Stimulated activated CD8-positive, alpha-beta memory T cell treated with anti-CD3 and anti-CD28 coated beads, Interleukin-15, amount 100 ng/mL, for 1 hour (primary cell): ENCODE results near the gene C21orf58.

Experiments
- DNase-seq: peaks from one replicate; pipeline ENCODE4 v3.0.0-alpha.2; 2020; ENCODE audit warnings: low read depth

Gene C21orf58

GRCh38 chr21:46352913-46353312 is 29.2 kb upstream of the C21orf58 start:
- no peak for DNase-seq

DNA sequence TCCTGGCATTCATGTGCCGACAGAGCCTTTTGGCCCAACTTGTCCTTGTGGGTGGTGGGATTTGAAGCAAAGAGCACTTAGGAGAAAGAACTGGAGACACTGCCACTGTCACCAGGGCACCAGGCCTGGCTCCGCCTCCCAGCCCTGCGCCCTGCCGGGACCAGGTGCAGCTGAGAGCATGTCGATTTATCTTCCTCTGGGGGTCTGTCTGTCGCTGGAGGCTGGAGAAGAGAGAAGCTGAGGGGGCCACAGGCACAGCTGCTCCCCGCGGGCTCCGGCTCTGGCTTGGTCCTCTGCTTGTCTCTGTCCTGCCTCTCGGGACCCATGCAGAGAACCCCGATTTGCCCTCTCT is 28.5 kb upstream of the C21orf58 start:
- no peak for DNase-seq

DNA sequence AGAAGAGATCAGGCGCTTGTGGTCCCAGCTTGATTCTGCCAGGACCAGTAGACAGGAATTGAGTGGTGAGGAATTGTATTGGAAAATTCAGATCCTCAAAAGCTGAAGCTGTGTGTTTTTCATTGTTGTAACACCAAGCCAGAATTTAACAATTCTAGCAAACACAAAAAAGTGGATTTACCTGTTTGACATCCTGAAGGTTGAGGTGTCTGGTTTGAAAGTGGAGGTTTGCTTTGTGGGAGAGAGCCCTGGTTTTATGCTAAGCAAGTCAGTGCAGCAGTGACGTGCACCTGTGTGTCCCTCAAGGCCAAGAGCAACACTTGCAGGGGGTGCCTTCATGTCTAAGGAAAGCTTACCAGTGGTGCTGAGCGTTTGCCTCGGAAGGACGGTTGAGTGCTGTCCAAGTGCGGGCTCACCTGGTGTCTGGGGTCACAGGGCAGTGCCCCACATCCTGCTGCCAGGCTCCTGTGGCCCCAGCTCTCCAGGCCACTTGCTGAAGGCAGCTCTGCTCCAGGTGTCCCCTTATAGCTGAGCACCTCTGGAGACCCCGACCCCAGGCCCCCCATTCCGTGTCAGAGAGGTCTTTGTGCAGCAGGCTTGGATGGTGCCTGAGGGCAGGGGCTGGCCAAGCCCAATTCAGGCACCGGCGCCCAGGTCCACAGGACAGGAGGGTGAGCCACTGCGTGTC is 27.9 kb upstream of the C21orf58 start:
- DNase-seq, result no peak

- DNase-seq, result no peak
Measured at GRCh38 chr21:46350981-46351380, 27.3 kb upstream of the C21orf58 start.

DNA sequence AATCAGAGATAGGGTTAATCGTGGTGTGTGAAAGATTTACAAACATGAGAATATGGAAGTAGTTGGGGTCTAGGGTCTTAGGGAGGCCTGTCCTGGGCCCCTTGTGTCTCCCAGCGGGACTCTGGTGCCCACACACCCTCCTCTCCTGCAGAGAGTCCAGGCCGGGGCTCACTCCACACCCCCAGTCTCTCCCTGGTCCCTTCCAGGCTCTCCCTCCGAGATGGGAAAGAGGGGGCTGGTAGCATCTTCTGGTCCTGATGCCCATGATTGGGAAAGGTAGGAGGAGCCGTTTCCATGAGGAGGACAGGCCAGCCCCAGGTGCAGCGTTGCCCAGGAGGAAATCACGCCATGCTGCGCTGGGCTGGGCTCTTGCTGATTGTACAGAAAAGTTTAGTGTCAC is 26.9 kb upstream of the C21orf58 start:
- no peak for DNase-seq

GRCh38 chr21:46349134-46349760 is 25.6 kb upstream of the C21orf58 start:
- no peak for DNase-seq

DNA sequence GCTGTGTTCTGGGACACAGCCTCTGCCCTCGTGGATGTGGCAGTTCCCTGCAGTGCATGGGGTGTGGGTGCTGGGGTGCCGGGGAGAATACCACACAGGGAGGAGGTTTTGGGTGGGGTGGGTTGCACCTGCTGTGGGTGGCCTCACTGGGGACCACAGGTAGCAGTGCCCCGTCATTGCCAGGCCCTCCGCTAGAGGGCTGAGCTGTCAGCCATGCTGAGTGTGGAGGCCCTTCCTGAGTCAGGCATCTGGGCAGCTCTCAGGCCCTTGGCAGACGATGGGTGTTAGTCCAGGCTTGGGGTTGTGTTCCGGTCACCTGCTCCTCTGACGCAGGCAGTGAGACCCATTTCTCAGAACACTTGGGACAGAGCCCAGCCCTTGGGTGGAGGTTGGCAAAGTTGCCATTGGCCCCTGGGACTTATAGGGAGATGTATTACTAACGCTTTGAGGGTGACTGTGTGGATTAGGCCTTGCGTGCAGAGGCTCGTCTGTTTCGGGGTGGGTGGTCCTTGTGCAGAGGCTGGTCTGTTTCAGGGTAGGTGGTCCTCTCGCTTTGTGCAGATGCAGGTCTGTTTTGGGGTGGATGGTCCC is 24.2 kb upstream of the C21orf58 start:
- no peak for DNase-seq

DNA sequence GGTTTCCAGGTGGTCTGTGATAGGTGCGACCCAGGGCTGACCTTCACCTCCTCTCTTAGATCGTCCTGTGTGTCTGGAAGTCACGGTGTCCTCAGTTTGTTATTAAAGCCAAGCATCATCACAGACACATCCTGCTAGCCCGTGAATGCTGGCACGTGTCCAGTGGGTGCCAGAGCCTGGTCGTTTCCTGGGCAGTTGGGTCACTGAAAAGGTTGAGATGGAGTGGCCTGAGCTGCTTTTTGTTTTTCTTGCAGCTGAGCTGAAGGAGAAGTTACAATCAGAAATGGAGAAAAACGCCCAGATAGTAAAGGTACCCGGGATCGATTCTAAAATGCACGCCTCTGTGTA is 23.5 kb upstream of the C21orf58 start:
- no peak for DNase-seq

DNA sequence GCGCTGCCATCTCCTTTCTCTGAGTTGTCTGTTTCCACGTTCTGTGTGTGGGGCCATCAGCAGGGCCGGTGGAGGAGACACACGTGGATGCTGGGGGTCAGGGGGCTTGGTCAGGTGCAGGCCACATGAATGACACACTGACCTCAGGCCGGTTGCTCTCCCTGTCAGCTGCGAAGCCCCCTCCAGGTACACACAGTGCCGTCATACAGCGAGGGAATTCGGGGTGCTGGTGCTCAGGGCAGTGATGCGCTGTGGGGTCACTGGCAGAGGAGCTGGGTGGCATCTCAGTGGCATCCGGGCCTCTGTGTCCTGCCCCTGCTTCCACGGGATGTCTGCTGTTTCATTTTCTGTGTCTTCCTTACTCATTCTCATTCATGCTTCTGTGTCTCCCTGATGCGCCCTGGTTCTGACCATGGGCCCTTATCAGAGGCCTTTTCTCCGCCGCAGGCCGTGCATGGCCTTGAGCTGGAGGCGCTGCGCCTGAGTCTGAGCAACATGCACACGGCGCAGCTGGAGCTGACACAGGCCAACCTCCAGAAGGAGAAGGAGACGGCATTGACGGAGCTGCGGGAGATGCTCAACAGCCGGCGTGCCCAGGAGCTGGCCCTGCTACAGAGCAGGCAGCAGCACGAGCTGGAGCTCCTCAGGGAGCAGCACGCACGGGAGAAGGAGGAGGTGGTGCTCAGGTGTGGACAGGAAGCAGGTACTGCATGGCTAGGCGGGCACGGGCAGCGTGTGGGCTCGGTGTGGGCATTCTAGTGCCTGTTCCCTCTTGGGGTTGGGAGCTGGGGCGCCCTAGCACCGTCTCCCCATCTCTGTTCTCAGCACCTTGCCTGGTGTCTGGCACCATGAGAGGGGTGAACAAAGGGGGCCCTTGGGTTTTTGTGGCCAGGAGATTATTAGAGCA is 22.9 kb upstream of the C21orf58 start:
- DNase-seq, result no peak

- no peak for DNase-seq
Measured at GRCh38 chr21:46345861-46346260, 22.2 kb upstream of the C21orf58 start.

GRCh38 chr21:46344219-46344915 is 20.7 kb upstream of the C21orf58 start:
- DNase-seq, result no peak

- DNase-seq, result no peak
Measured at GRCh38 chr21:46340998-46341397, 17.3 kb upstream of the C21orf58 start.

GRCh38 chr21:46336603-46337002 is 12.9 kb upstream of the C21orf58 start:
- DNase-seq, result no peak

DNA sequence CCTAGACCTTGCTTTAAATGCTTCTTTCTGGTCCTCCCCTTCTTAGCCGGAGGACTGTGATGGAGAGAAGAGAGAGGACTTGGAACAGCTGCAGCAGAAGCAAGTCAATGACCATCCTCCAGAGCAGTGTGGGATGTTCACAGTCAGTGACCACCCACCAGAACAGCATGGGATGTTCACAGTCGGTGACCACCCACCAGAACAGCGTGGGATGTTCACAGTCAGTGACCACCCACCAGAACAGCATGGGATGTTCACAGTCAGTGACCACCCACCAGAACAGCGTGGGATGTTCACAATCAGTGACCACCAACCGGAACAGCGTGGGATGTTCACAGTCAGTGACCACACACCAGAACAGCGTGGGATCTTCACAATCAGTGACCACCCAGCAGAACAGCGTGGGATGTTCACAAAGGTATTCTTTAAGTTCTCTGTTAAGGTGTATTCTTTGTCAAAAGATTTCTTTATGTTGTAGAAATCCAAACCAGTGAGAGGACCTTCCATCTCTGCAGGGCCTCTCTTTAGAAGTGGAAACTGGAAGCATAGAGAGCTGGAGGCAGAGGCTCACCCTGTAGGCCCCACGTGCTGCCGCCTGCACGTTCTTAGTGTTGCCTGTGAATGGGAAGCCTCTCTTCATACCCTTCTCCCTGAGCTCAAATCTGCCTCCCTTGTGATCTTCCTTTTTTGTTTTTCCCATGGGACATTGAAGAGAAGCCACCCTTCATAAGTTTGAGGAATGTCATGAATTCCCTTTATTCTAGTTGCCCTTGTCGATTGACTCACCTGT is 10.9 kb upstream of the C21orf58 start:
- DNase-seq, result no peak

- no peak for DNase-seq
Measured at GRCh38 chr21:46329796-46330195, 6.1 kb upstream of the C21orf58 start.

DNA sequence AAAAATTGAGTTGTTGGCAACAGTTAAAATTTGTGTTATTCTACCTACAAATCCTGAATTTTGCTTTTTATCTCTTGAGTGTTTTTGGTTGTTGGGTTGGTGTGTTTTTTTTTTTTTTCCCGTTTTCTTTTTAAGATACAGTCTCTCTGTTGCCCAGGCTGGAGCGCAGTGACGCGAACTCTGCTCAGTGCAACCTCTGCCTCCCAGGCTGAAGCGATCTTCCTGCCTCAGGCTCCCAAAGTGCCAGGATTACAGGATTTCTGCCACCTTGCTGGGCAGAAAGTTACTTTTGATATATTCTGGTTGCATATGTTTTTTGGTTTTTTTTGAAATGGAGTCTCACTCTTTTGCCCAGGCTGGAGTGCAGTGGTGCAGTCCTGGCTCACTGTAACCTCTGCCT is 4.5 kb upstream of the C21orf58 start:
- DNase-seq, result no peak

- DNase-seq, result no peak
Measured at GRCh38 chr21:46327711-46328110, 4.0 kb upstream of the C21orf58 start.

DNA sequence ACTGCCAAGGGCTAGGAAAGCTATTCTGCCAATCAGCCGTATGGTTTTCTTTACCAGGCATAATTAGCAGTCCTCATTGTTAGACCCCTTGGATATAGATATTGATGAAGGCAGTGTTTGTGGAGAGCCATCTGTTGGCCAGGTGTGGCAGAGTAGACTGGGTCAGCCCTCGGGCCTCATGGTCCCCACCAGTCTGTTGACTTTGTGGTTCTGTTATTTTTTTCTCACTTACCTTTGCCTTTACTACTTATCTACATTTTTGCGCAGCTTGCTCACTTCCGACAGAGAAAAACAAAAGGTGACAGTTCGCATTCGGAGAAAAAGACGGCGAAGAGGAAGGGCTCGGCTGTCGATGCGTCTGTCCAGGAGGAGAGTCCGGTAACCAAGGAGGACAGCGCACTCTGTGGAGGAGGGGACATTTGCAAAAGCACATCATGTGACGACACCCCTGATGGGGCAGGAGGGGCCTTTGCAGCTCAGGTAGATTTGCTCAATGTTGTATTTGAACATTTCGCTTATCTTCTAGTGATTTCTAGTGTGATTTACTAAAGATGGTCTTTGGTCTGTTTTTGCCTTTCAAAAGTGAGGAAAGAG is 2.5 kb upstream of the C21orf58 start:
- no peak for DNase-seq

DNA sequence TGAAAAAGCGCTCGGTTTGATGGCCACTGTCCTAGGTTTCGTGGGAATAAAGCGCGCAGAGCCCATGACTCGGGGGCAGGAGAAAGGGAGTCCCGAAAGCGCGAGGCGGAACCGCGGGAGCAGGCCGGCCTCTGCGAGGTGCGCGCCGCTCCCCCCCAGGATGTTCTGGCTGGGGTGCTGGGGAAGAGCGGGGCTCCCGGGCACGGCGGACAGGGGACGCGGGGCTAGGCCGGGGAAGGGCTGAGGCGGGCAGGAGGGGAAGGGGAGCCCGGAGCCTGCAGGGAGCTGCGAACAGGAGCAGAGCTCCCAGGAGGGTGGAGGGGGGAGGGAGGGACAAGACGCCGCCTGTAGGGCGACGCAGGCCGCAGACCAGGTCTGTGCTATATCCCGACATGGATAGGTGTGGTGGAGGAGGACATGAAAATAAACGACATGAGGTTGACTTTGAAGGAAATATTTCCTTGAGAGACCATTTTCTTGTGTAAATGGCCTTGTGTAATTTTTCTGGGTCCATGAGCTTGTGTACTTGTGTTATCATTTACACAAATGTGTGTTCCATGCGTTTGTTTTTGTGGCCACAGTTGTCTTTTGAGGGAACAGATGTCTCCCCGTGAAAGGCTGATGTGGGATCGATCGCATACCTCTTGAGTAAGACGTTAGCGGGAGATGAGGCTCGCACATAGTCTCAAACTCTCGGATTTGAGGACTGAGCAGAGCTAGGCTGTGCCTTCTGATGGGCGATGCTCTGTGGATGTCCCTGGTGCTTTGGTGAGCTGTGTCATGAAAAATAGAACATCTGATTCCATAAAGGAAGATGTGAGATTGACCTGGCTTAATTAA is 1.6 kb upstream of the C21orf58 start:
- DNase-seq, result no peak
